GM20431 (cell line): Measurements from ENCODE around the gene SLC39A3.

Experiments
- in situ Hi-C: fragments of 300-500 bp; cut with MseI, MboI; formaldehyde crosslinking; loops from one replicate; pipeline ENCODE4 v1.15.0; 2020; ENCODE audit warnings: low sequenced_read_pairs; ENCODE audit not compliant: unreplicated experiment

The SLC39A3 gene

DNA sequence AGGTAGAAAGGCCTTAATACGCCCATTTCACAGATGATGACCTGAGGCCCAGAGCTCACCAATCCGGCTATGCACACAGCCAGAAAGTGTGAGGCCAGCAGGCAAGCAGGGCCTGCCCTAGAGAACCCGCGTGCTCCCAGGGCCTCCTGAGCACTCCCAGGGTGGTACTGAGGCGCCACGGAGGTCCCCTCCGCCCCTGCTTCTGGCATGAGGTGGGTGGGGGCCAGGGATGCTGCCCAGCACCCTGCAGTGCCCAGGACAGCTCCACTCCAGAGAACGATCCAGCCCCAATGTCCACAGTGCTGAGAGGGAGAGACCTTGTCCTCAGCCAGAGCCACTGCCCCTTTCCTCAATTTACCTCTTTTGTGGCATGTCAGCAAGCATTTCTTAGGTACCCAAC, 29.4 kb upstream of the SLC39A3 start:
- in situ Hi-C loops = no loop called here

DNA sequence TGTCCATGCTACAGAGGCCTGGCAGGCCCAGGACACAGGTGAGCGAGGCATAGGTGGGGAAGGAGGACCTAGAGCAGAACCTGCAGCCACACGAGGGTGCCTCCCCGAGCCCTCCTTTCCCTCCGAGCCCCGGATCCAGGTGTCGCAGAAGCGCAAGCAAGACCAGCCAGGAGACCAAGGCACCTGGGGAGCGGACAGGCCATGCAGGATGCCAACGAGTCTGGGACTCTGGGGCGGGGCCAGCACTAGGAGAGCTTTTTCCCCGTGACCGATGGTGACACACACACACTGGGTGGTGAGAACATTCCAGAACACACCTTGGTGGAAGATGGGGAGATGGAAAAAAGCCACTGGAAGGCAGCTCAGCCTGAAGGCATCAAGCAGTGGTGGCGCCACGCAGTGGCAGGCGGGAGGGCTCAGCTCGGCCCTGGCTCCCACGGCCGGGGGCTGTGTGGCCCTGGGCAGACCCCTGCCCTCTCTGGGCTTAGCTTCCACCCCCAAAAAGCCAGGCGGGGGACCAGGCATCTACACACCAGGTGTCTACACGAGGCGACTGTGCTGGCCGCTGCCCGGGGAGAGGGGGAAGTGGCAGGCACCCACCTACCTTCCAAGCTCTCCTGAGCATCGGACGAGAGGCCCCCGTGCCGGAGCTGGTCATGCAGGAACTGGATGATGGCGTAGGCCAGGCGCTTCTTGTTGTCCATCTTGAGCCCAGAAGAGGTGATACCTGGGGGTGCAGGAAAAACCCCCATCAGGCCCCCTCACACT, 28.7 kb upstream of the SLC39A3 start:
- in situ Hi-C loops = no loop called here

DNA sequence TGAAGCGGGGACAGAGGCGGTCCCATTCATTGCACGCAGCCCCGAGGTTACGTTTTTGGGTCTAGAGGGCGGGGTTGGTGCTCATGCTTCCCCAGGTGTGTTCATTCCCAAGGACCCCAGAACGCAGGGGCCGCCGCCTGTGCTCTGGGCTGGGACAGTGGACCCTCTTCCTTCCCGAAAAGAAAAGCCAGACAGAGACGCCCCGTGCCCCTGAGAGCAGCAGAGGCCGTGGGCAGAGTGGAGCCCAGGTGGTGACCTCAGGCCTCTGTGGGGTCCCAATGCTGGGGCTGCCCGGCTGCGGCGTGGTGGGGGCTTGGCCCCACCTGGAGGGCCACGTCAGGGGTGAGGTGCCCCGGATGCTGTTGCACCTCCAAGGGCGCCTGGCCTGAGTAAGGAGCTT, 27.9 kb upstream of the SLC39A3 start:
- in situ Hi-C loops = no loop called here

DNA sequence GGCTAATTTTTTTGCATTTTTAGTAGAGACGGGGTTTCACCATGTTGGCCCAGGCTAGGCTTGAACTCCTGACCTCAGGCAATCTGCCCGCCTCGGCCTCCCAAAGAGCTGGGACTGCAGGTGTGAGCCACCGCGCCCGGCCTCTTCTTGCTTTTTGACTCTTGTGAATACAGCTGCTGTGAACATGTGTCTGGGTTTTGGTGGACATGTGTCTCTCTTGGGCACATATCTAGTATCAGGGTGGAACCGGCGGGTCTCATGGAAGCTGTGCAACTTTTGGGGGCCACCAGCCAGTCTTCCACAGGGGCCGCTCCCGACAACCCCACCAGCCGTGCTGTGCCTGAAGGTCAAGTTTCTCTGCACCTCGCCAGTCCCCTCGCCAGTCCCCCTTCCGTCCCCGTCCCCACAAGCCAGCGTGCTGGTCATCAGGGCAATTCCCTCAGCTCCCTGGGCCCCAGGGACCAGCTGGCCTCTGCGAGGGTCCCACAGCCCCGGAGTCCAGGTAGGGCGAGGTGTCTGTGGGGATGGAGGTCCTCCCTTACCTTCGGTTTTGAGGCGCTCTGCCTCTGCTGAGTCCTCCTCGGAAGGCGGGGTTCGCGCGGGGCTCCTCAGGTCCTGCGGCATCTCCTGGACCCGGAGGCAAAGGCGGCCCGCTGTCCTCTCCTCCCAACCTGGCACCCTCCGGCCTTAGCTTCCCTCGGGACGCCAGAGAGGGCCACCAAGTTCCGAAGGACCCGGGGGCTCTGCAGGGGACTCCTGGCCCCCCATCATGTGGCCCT, 27.0 kb upstream of the SLC39A3 start:
- in situ Hi-C loops = no loop called here

DNA sequence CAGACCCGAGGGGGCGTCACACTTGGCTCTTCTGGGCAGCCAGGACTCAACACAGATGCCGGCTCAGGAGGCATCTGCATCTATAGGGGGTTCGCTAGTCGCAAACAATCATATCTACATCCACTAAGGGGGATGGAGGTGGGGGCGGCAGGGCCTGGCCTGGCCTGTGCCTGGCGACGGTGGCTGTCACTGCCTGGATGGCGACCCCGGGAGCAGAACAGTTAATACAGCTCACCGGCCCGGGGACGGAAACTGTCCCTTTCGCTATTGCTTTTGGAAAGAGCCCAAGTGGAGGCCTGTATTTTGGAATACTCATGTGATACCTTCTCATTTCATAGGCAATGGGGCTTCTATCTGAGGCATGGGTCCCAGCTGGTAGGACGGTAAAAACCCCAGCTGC, 25.6 kb upstream of the SLC39A3 start:
- in situ Hi-C loops = no loop called here

DNA sequence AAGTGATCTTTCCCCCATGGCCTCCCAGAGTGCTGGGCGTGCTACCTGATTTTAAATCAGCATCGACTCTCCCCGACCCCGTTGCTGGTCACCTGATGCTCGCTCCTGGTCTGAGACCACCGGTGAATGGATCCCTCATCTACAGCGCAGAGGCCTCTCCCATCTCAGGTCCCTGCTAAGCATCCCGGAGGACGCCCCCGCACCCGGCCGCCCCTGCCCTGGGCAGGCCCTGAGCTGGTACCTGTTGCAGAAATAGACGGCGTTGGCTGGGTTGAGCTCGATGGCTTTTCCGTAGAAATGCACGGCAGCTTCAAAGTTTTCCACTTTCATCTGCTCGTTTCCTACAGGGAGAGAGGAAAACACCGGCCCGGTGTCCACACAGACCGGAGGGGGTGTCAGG, 25.1 kb upstream of the SLC39A3 start:
- in situ Hi-C loops = no loop called here

DNA sequence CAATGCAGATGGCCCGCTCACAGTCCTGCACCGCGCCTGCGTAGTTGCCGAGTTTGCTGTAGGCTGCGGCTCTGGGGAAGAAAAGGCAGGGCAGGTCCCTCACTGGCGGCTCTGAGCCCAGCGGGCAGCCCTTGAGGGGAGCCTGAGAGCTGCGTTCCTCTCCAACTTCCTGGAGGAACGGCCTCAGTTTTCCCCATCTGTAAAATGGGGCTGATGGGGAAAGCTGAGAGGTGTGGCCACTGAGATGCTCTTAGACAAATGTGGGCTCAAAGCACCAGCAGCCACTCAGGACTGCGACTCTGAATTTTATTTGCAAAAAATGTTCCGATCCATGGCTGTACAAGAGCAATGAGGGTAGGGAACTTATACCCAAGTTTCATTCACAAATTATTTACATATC, 23.9 kb upstream of the SLC39A3 start:
- in situ Hi-C loops = no loop called here

DNA sequence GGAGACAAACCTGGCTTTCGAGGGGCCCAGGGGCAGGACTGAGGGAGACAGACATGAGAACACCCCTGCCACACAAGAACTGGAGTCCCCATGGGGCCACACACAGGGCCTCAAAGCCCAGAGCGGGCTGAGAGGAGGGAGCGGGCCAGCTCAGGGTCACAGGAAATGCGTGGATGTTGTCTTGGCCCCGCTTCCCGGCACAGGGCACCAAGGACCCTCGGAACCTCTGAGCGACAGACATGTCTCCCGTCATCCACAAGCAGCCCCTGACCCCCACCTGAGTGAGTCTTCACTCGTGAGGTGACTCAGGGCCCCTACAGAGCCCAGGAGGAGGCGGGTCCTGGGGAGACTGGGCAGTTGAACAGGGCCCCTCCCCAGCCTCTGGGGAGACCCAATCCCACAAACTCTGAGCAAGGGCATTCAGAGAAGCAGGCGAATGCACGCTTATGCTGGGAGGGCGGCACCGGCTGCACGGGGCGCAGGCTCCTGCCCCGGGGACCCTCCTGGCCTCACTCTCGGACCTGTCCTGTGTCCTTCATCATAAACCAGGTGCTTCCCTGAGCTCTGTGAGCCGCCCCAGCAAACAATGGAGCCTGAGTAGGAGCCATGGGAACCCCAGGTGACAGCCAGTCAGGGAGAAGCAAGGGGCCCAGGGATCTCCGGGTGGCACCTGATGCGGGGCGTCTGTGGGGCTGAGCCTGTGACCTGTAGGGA, 23.1 kb upstream of the SLC39A3 start:
- in situ Hi-C loops = no loop called here

DNA sequence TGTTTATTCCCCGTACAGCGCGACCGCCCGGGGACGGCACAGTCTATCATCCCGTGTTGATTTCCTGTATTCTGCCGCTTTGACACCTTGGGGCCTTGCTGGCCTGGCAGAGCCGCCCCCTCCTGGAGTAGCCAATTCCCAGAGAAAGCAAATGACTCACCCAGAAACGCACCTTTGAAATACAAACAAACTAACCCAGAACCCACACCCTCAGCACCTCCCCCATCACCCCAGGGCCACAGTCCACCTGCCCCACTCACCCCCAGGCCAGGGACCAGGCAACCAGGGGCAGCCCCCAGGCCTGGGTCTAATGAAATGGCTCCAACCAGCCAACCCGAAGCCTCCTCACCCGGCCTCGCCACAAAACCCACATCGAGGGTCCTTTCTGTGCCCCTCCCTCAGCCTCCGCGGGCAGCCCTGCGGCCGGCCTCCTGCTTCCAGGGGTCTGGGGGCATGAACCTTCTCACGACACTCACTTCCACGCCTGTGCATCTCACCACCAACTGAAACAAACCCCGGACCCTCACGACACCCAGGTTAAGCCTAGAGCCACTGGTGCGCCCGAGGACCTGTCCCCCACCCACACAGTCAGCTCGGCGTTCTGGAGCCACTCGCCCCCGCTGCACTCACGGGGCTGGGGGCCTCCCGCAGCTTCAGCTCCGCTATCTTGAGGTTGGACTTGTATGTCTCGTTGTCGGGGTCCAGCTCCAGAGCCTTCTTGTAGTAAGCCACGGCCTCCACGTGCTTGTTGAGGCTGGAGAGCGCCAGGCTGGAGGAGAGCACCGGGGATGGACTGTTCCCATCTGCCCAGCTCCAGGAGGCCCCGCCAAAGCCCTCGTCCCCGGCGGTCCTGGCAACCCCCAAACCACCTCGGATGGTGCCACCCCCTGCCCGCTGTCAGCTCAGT, 22.3 kb upstream of the SLC39A3 start:
- in situ Hi-C loops = no loop called here

DNA sequence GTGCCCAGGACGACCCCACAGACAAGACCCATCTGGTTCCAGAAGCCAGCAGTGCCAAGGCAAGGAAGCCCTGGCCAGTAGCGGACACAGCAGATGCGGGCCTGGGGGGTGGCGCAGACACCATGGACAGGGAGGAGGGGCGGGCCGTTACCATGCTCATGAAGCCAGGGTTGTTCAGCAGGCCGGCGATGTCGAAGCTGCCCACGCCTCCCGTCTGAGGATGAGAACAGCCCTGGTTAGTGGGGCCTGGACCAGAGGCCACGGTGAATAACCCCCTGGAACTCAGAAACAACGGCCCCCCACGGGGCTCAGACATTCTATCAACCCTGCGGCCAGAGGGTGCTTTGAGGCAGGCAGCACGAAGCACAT, 21.5 kb upstream of the SLC39A3 start:
- in situ Hi-C loops = no loop called here

DNA sequence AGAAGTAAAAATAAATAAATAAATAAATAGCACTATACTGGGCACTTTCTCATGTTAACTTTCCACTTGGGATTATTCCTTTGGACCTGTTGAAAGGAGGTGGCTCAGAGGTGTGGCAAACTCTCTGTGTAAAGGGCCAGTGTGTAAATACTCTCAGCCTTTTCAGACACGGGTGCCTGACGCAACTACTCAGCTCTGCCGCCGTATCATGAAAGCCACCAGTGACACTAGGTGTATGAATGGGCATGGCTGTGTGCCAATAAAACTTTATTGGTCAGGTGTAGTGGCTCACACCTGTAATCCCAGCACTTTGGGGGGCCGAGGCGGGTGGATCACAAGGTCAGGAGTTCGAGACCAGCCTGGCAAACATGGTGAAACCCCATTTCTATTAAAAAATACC, 20.1 kb upstream of the SLC39A3 start:
- in situ Hi-C loops = loop anchor here (10.0 kb wide), 1 partner anchor 95 kb away; no protein-coding TSS in a partner anchor

DNA sequence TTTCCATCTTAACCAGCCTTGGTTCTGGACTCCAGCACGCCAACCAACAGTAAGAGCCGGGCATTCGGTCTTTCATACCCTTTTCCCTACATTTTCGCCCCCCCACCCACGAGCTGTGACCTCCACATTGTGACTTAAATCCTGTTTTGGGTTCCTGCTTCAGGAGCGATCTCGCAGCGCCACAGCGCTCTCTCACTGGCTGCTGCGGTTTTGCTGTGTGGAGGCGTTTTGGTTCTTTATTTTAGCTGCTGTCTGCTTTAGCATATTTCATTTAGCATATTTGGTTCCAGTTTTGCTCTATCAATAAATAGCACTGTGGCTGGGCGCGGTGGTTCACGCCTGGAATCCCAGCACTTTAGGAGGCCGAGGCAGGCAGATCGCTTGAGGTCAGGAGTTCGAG, 19.5 kb upstream of the SLC39A3 start:
- in situ Hi-C loops = loop anchor here (10.0 kb wide), 1 partner anchor 95 kb away; no protein-coding TSS in a partner anchor

DNA sequence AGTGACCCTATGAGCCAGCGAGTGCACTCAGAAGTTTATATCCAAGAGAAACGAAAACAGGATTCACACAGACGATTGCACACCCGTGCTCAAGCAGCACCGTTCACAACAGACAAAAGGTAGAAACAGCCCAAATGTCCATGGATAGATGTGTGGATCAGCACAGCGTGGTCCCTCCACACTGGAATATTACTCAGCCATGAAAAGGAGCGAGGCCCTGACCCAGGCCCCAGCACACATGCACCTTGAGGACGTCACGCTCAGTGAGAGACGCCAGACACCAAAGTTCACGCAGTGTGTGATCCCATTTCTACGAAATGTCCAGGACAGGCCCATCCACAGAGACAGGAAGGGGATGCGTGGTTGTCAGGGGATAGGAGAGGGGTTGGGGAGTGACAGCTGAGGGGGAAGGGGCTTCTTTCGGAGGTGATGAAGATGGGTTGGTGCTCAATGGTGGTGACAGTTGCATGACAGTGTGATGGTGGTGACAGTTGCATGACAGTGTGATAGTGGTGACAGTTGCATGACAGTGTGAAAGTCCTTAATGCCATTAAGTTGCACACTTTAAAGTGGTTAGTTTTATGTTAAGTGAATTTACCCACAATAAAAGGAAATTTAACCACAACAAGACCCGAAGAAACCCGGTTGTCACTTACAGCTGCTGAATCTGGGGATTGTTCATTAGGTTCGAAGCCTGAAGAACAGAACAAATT, 18.9 kb upstream of the SLC39A3 start:
- in situ Hi-C loops = loop anchor here (10.0 kb wide), 1 partner anchor 94 kb away; no protein-coding TSS in a partner anchor

DNA sequence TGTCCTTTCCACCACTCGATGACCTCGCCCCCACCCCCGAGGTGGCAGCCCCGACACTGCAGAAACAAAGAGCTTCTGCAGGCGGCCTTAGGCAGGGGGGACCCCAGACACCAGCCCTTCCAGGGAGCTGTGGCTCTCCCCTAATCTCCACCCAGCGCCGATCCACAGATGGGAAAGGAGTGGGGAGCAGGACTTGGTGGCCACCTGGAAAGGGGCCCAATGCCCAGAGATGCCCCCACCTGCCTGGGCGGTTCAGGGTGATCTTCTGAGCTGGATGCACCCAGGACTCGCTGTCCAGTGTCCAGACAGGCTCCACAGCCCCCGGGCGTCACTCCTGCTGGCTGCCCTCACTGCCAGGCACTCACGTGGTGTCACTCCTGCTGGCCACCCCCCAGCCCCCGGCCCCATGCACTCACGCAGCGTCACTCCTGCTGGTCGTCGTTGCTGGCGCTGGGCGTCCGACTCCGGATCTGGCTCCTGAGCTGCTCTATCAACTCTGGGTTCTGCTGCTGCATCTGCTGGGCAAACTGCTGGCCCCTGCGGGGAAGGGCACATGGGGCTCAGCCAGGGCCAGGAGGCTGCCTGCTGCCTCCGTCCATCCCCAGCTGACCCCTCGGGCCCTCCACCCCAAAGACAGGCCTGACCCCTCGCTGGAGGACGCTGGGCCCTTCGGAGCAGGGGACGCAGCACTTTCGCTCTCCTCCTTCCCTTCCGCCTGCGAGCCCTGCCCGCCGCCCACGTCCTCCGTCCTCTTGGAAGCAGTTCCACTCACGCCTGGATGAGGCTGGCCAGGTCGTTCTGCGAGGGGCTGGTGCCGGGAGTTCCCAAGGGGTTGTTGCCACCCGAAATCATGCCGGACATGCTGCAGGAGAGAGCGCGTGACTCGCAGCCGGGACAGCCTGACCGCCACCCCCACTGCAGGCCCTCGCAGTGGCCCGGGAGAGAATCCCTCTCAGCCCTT, 17.4 kb upstream of the SLC39A3 start:
- in situ Hi-C loops = loop anchor here (10.0 kb wide), 1 partner anchor 92 kb away; no protein-coding TSS in a partner anchor

DNA sequence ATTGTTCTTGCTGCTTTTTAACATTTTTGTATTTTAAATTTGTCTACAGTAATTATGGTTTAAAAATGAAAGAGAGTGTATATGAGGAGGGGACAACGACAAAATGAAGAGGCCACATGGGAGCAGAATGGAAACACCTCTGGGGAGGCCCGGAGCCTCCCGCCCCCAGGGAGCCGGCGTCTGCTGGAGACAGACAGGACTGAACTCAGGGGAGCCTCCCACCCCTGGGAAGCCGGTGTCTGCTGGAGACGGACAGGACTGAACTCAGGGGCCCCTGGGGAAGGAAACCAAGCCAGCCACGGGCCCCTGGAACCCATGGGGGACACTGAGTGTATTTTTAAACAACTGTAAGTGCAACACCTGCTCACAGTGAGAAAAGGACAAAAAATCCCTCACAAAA, 16.7 kb upstream of the SLC39A3 start:
- in situ Hi-C loops = loop anchor here (10.0 kb wide), 1 partner anchor 92 kb away; no protein-coding TSS in a partner anchor

DNA sequence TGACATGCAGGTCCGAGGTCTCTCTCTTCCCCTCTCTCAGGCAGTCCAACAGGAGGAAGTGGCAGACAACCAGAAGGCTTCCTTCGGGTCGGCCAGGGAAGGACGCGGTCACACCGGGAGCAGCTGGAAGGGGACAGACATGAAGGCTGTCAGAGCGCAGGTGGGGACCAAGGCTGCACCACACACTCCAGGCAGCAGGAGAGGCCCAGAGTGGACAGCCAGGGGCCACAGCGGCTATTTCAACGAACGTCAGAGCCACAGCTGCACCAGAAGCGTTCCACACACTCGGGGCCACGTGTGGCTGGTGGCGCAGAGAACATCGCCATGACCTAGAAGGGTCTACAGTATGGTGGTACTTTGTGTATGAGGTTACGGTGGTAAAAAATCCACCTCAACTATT, 16.0 kb upstream of the SLC39A3 start:
- in situ Hi-C loops = loop anchor here (10.0 kb wide), 1 partner anchor 91 kb away; no protein-coding TSS in a partner anchor

DNA sequence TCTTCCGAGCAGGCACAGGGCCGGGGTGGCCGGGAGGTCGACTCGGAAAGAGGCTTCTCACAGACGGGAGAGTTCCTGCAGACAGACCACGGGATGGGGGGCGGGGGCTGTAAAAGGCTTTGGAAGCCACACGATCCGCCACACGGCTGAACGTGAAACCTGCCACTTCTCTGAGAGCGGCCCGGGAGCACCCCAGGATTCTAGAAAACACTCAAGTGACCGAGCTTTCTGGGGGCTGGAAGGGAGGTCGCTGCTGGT, 15.6 kb upstream of the SLC39A3 start:
- in situ Hi-C loops = loop anchor here (10.0 kb wide), 1 partner anchor 91 kb away; no protein-coding TSS in a partner anchor
